HepG2 (cell line): ENCODE data around the gene LMCD1.

ENCODE experiments used
- ARNTL ChIP-seq: sonication (generic); formaldehyde crosslinking; IDR thresholded peaks from 2 replicates; pipeline ENCODE4 v1.4.0; 2020; ENCODE audit warnings: mild to moderate bottlenecking, missing genetic modification reagents
- ATF1 ChIP-seq: IDR thresholded peaks from 2 replicates; pipeline ENCODE4 v1.6.1; 2016; ENCODE audit warnings: mild to moderate bottlenecking, control low read depth
- CEBPB ChIP-seq: IDR thresholded peaks from 2 replicates; pipeline ENCODE4 v1.6.1; 2011; ENCODE audit warnings: low read depth, low read length, improper control_type of control experiment, borderline replicate concordance
- NBN ChIP-seq: fragments of 450-650 bp; conservative IDR thresholded peaks from 2 replicates; pipeline ENCODE4 v1.6.1; 2017
- RAD21 ChIP-seq: fragments of 450-650 bp; formaldehyde crosslinking; IDR thresholded peaks from 2 replicates; pipeline ENCODE4 v1.5.0; 2020; ENCODE audit warnings: mild to moderate bottlenecking
- SOX5 ChIP-seq: IDR thresholded peaks from 2 replicates; pipeline ENCODE4 v1.6.1; 2016; ENCODE audit warnings: borderline replicate concordance
- U2AF1 ChIP-seq: fragments of 200-400 bp; formaldehyde crosslinking; optimal IDR thresholded peaks from 2 replicates; pipeline ENCODE3; 2017; ENCODE audit warnings: mild to moderate bottlenecking, low read depth, low read length
- ZFYVE20 ChIP-seq: sonication (generic); formaldehyde crosslinking; IDR thresholded peaks from 2 replicates; pipeline ENCODE4 v1.8.0; 2023; ENCODE audit warnings: low read depth, mild to moderate bottlenecking, moderate library complexity, missing genetic modification reagents, borderline replicate concordance
- ZNF879 ChIP-seq: sonication (generic); formaldehyde crosslinking; IDR thresholded peaks from 2 replicates; pipeline ENCODE4 v1.8.1; 2023; ENCODE audit warnings: missing genetic modification reagents
- TF ChIP-seq, protein P1 (sequence below): conservative IDR thresholded peaks from 2 replicates; pipeline ENCODE4 v1.6.1; 2018; ENCODE audit warnings: missing genetic modification reagents
- TF ChIP-seq, protein P2 (sequence below): sonication (generic); formaldehyde crosslinking; IDR thresholded peaks from 2 replicates; pipeline ENCODE4 v1.5.0; 2020; ENCODE audit warnings: mild to moderate bottlenecking, missing genetic modification reagents, moderate library complexity
- TF ChIP-seq, protein P3 (sequence below): sonication (generic); formaldehyde crosslinking; IDR thresholded peaks from 2 replicates; pipeline ENCODE4 v1.8.0; 2022; ENCODE audit warnings: missing genetic modification reagents, mild to moderate bottlenecking, borderline replicate concordance
- TF ChIP-seq, protein P4 (sequence below): sonication (generic); formaldehyde crosslinking; IDR thresholded peaks from 2 replicates; pipeline ENCODE4 v1.8.1; 2023; ENCODE audit warnings: mild to moderate bottlenecking, inconsistent platforms, moderate library complexity, missing genetic modification reagents, borderline replicate concordance
- TF ChIP-seq, protein P5 (sequence below): sonication (generic); formaldehyde crosslinking; IDR thresholded peaks from 2 replicates; pipeline ENCODE4 v1.9.0; 2022; ENCODE audit warnings: missing genetic modification reagents, mild to moderate bottlenecking, borderline replicate concordance

DNA sequence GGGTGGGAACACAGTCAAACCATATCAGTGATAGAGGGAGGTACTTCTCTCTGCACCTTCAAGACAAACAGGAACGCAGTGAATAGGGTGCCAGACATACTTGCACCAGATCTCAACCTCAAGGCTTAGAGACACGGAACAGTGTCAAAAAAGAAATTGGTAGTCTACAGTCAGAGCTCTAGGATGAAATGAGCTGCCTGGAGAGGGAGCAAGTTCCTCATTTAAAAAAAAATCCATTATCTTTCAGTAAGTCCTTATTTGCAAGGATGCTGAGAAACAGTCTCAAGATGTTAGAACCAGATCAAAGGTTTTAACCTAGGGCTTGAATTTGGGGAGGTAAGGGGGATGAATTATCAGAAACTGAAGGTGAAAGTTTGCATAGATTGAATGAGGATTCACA lies 20.2 kb upstream of the LMCD1 start:
- TF ChIP-seq, protein P1, sequence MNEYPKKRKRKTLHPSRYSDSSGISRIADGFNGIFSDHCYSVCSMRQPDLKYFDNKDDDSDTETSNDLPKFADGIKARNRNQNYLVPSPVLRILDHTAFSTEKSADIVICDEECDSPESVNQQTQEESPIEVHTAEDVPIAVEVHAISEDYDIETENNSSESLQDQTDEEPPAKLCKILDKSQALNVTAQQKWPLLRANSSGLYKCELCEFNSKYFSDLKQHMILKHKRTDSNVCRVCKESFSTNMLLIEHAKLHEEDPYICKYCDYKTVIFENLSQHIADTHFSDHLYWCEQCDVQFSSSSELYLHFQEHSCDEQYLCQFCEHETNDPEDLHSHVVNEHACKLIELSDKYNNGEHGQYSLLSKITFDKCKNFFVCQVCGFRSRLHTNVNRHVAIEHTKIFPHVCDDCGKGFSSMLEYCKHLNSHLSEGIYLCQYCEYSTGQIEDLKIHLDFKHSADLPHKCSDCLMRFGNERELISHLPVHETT (CRISPR knock-in tag), result no peak
- TF ChIP-seq, protein P2, sequence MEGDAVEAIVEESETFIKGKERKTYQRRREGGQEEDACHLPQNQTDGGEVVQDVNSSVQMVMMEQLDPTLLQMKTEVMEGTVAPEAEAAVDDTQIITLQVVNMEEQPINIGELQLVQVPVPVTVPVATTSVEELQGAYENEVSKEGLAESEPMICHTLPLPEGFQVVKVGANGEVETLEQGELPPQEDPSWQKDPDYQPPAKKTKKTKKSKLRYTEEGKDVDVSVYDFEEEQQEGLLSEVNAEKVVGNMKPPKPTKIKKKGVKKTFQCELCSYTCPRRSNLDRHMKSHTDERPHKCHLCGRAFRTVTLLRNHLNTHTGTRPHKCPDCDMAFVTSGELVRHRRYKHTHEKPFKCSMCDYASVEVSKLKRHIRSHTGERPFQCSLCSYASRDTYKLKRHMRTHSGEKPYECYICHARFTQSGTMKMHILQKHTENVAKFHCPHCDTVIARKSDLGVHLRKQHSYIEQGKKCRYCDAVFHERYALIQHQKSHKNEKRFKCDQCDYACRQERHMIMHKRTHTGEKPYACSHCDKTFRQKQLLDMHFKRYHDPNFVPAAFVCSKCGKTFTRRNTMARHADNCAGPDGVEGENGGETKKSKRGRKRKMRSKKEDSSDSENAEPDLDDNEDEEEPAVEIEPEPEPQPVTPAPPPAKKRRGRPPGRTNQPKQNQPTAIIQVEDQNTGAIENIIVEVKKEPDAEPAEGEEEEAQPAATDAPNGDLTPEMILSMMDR (CRISPR knock-in tag), result no peak
- TF ChIP-seq, protein P3, sequence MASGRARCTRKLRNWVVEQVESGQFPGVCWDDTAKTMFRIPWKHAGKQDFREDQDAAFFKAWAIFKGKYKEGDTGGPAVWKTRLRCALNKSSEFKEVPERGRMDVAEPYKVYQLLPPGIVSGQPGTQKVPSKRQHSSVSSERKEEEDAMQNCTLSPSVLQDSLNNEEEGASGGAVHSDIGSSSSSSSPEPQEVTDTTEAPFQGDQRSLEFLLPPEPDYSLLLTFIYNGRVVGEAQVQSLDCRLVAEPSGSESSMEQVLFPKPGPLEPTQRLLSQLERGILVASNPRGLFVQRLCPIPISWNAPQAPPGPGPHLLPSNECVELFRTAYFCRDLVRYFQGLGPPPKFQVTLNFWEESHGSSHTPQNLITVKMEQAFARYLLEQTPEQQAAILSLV (CRISPR knock-in tag), result no peak
- TF ChIP-seq, protein P4, sequence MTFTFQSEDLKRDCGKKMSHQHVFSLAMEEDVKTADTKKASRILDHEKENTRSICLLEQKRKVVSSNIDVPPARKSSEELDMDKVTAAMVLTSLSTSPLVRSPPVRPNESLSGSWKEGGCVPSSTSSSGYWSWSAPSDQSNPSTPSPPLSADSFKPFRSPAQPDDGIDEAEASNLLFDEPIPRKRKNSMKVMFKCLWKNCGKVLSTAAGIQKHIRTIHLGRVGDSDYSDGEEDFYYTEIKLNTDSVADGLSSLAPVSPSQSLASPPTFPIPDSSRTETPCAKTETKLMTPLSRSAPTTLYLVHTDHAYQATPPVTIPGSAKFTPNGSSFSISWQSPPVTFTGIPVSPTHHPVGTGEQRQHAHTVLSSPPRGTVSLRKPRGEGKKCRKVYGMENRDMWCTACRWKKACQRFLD (CRISPR knock-in tag), result no peak
- TF ChIP-seq CEBPB (no peak), RAD21 (no peak), ZNF879 (CRISPR knock-in tag) (no peak), U2AF1 (no peak), NBN (no peak), ATF1 (CRISPR knock-in tag) (no peak), SOX5 (CRISPR knock-in tag) (no peak), ARNTL (no peak), ZFYVE20 (CRISPR knock-in tag) (no peak)
- TF ChIP-seq, protein P5, sequence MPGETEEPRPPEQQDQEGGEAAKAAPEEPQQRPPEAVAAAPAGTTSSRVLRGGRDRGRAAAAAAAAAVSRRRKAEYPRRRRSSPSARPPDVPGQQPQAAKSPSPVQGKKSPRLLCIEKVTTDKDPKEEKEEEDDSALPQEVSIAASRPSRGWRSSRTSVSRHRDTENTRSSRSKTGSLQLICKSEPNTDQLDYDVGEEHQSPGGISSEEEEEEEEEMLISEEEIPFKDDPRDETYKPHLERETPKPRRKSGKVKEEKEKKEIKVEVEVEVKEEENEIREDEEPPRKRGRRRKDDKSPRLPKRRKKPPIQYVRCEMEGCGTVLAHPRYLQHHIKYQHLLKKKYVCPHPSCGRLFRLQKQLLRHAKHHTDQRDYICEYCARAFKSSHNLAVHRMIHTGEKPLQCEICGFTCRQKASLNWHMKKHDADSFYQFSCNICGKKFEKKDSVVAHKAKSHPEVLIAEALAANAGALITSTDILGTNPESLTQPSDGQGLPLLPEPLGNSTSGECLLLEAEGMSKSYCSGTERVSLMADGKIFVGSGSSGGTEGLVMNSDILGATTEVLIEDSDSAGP (CRISPR knock-in tag), result no peak
